ENCODE results near the gene DMRTC1B. TPM values are rescaled to one million over a fixed set of nuclear protein-coding genes. Genes with fewer than 3 reads are reported as not detected.
"Not testable (repeated sequence)": the region's sequence is repeated elsewhere in the genome, so short reads cannot be mapped to it uniquely, and the experiment has no call there.

DMRTC1B gene, protein sequence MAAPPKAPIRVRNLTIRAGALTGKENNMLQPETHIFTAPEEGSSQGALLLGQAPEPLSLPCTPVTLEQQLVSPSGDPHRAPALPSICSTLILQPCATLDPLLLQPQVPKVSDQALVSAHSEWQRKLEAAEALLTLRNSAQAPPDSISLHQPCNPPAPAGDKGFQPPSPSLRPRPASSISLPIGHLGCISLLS
- total RNA-seq, result 1 to 10 TPM in 1 of 6 donors, under 1 TPM in 4, not detected in 1; 0.24 to 1.4 (median 0.79) TPM

DNA sequence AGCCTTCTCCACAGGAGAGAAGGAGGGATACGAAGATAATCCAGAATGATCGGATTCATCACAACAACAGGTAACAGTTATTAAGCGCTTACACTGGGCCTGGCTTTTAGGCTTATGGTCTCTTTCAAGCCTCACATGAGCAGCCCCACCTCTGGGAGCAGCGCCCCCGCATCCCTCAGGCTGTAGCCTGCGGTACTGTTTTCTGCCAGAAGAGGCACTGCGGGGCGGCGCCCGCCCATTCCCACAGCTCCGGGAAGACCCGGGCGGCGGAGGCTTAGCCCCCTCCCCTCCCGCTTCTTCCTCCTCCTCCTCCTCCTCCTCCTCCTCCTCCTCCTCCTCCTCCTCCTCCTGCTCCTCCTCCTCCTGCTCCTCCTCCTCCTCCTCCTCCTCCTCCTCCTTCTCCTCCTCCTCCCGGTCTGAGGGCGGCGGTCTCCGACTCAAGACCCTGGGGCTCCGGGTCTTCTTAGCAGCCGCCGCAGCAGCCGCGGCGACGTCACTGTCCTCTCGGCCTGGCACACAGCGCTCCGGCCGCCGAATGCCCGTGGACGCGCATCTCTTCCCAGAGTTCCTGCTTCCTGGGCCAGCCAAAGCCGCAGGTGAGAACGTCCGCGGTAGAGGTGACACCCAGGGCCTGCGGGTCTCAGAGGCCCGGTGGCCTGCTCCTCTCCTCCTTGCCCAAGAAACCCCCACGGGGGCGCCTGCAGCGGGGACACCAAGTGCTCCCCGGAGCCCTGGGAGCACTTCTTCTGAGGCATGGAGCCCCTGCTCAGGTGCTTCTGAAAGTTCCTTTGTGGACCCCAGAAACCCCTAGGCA is at the start of gene DMRTC1B:
Gene DMRTC1B (plus strand): TSS at position 238 of the 814 bp plus-strand sequence. CDS start 68,246 bp downstream, outside the sequence.
- not testable (repeated sequence) for DNase-seq, H3K9me3 ChIP-seq
- WGBS, 2 donors, result no CpG with 5 or more reads among the region's 44 CpGs

DNA sequence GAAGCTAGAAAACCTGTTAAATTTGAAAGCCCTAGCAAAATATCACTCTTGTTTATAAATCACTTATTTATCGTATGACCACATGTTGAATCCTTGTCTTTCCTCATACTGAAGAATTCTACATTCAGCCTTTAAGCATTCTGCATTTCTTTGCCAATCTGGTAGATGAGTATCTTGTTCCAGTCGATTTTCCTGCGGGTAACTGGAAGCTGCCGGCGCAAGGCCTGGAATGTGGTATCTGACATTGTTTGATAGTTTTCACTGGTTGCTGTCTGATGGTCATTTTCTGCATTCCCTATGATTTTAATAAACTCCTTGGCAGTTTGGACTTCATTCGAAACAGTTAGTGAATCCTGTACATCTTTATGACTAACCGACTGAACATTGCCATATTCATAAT is 48.8 kb upstream of the DMRTC1B start:
- TF ChIP-seq POLR2A (IDR thresholded peaks at IDR 0.05), result no peak
- TF ChIP-seq, protein P1, sequence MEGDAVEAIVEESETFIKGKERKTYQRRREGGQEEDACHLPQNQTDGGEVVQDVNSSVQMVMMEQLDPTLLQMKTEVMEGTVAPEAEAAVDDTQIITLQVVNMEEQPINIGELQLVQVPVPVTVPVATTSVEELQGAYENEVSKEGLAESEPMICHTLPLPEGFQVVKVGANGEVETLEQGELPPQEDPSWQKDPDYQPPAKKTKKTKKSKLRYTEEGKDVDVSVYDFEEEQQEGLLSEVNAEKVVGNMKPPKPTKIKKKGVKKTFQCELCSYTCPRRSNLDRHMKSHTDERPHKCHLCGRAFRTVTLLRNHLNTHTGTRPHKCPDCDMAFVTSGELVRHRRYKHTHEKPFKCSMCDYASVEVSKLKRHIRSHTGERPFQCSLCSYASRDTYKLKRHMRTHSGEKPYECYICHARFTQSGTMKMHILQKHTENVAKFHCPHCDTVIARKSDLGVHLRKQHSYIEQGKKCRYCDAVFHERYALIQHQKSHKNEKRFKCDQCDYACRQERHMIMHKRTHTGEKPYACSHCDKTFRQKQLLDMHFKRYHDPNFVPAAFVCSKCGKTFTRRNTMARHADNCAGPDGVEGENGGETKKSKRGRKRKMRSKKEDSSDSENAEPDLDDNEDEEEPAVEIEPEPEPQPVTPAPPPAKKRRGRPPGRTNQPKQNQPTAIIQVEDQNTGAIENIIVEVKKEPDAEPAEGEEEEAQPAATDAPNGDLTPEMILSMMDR (IDR thresholded peaks at IDR 0.05), result no peak
- TF ChIP-seq POLR2AphosphoS5 (IDR thresholded peaks at IDR 0.05), result no peak
- TF ChIP-seq EP300 (IDR thresholded peaks at IDR 0.05), result no peak
- DNase-seq, result no peak
- no peak for ATAC-seq (ENCODE audit: low FRiP score in 2 of 2)
- Histone ChIP-seq H3K4me1 (no peaks in the 10 kb centered on the region), H3K27me3 (no peaks in the 10 kb centered on the region), H3K9me3 (no peaks in the 10 kb centered on the region), H3K27ac (no peak overlapping the region), H3K36me3 (no peaks in the 10 kb centered on the region), H3K4me3 (no peak overlapping the region)
- WGBS, 2 donors, result 85 to 93% methylated on average over 6 to 7 of the region's 7 CpGs

More for the DNA sequence above, at the start of gene DMRTC1B:
- H3K27me3 ChIP-seq, H3K4me3 ChIP-seq, H3K4me1 ChIP-seq, H3K36me3 ChIP-seq, H3K27ac ChIP-seq: not testable (repeated sequence)
- ATAC-seq (ENCODE audit: low FRiP score in 2 of 2), result peak; percentile 63 to 75

DNA sequence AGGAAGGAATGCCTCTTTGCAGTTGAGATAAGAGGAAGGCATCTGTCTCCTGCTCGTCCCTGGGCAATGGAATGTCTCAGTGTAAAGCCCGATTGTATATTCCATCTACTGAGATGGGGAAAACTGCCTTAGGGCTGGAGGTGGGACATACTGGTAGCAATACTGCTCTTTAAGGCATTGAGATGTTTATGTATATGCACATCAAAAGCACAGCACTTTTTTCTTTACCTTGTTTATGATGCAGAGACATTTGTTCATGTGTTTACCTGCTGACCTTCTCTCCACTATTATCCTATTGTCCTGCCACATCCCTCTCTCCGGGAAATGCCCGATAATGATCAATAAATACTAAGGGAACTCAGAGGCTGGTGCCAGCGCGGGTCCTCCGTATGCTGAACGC is 43.1 kb upstream of the DMRTC1B start:
- DNase-seq; H3K27ac ChIP-seq; ATAC-seq (ENCODE audit: low FRiP score in 2 of 2); H3K36me3 ChIP-seq; H3K9me3 ChIP-seq; H3K27me3 ChIP-seq; H3K4me1 ChIP-seq; H3K4me3 ChIP-seq: not testable (repeated sequence)
- WGBS, 2 donors, result 46 to 47% methylated on average over 6 to 8 of the region's 8 CpGs

DNA sequence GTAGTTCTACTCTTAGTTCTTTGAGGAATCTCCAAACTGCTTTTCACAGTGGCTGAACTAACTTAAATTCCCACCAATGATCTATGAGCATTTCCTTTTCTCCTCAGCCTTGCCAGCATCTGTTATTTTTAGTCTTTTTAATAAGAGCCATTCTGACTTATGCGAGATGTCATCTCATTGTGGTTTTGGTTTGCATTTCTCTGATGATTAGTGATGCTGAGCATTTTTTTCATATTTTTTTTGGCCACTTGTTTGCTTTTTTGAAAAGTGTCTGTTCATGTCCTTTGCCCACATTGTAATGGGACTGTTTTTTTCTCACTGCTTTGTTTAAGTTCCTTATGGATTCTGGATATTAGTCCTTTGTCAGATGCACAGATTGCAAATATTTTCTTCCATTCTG is 41.1 kb upstream of the DMRTC1B start:
- DNase-seq, result no peak
- H3K27ac ChIP-seq, result no peak overlapping the region
- no peaks in the 10 kb centered on the region for H3K9me3 ChIP-seq
- TF ChIP-seq EP300 (IDR thresholded peaks at IDR 0.05), result no peak
- TF ChIP-seq POLR2A (IDR thresholded peaks at IDR 0.05), result no peak
- no peak for TF ChIP-seq POLR2AphosphoS5 (IDR thresholded peaks at IDR 0.05)
- TF ChIP-seq, protein P1 (IDR thresholded peaks at IDR 0.05), result no peak
- 83 to 84% methylated on average over 1 of the region's 1 CpG for WGBS, 2 donors
- no peaks in the 10 kb centered on the region for H3K27me3 ChIP-seq
- no peaks in the 10 kb centered on the region for H3K4me1 ChIP-seq
- no peak overlapping the region for H3K4me3 ChIP-seq
- no peak for ATAC-seq (ENCODE audit: low FRiP score in 2 of 2)
- no peaks in the 10 kb centered on the region for H3K36me3 ChIP-seq

DNA sequence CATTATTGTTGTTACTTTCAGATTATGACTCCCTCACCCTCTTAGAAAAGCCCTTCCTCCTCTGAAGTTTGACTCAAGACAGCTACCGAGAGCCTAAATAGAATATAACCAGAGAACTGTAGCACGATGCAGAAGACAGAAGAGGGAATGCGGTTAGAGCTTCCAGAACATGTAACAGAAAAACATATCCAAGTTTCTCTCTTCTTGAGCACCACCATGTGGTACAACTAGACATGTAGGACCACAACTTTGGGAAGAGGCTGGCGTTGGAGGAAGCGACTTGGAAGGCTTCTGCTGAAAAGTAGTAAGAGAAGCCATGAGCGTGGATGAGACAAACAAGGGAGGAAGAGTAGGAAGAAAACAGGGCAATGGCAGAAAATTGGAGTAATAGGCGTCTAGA is 31.1 kb upstream of the DMRTC1B start:
- H3K4me1 ChIP-seq; DNase-seq; H3K36me3 ChIP-seq; ATAC-seq (ENCODE audit: low FRiP score in 2 of 2); H3K4me3 ChIP-seq; H3K9me3 ChIP-seq; H3K27me3 ChIP-seq; H3K27ac ChIP-seq: not testable (repeated sequence)
- no CpG with 5 or more reads among the region's 7 CpGs for WGBS, 2 donors

DNA sequence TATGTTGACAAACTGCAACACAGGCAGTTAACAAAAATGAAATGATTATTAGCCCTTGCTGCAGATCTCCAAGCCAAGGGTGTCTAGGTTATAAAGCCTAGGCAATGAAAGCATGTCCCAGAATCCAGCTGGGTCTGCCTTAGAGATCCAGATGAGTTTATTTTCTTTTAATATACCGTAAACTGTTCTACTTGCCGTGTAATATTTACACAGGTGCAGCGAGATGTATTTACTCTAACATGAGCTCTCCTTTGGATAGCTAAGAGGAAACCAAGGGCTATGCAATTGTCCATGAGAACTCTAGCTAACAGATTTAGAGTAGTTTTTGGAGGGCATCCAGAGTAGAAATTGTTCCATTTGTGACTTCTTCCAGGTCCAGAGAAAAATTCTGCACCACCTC is 28.1 kb upstream of the DMRTC1B start:
- no CpG with 5 or more reads among the region's 3 CpGs for WGBS, 2 donors
- not testable (repeated sequence) for H3K27me3 ChIP-seq; H3K27ac ChIP-seq; H3K4me3 ChIP-seq; H3K9me3 ChIP-seq; H3K36me3 ChIP-seq; DNase-seq; ATAC-seq (ENCODE audit: low FRiP score in 2 of 2); H3K4me1 ChIP-seq

DNA sequence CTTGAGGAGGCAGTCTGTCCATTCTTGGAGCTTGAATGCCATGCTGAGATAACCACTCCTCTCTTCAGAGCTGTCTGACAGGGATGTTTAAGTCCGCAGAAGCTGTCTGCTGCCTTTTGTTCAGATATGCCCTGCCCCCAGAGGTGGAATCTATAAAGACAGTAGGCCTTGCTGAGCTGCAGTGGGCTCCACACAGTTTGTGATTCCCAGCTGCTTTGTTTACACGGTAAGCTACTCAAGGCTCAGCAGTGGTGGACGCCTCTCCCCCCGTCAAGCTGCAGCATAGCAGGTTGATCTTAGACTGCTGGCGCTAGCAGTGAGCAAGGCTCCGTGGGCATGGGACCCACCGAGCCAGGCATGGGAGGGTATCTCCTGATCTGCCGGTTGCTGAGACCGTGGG is 16.2 kb upstream of the DMRTC1B start:
- ATAC-seq (ENCODE audit: low FRiP score in 2 of 2); H3K27me3 ChIP-seq; H3K27ac ChIP-seq; H3K36me3 ChIP-seq; DNase-seq; H3K4me3 ChIP-seq; H3K4me1 ChIP-seq; H3K9me3 ChIP-seq: not testable (repeated sequence)
- no CpG with 5 or more reads among the region's 9 CpGs for WGBS, 2 donors

DNA sequence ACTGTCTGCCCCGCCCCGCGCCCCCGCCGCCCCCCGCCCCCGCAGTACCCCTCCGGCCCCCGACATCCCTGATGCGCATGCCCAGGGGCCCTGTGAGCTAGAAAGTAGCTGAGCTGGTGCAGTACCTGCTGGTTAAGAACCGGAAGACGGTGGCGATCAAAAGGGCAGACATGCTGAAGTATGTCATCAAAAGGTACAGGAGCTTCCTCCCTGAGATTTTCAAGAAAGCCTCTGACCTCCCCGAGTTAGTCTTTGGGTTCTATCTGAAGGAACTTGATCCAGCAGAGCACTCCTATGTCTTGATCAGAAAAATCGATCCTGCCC is 739 bp downstream of the DMRTC1B start:
- ATAC-seq (ENCODE audit: low FRiP score in 2 of 2); H3K27me3 ChIP-seq: not testable (repeated sequence)
- WGBS, 2 donors, result no CpG with 5 or more reads among the region's 15 CpGs

DNA sequence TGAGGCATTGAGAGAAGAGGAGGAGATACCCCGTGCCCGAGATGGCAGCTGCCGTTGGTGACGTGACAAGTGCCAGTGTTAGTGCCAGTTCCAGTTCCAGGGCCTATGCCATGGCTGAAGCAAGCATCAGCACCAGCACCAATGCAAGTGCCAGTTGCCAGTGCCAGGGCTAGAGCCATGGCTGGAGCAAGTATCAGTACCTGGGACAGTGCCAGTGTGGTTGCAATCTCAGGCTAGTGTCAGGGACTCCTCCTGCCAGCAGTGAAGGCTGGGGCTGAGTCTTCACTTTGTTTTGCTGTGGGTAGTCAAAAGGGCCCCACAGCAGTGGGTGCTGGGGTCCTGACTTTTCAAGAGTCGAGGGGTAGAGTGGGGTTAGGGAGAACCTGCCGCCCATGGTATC is 1.5 kb downstream of the DMRTC1B start:
- not testable (repeated sequence) for H3K27ac ChIP-seq; H3K27me3 ChIP-seq; H3K9me3 ChIP-seq; DNase-seq; H3K36me3 ChIP-seq; ATAC-seq (ENCODE audit: low FRiP score in 2 of 2); H3K4me1 ChIP-seq; H3K4me3 ChIP-seq
- WGBS, 2 donors, result no CpG with 5 or more reads among the region's 6 CpGs

More for the DNA sequence above, 739 bp downstream of the DMRTC1B start:
- H3K9me3 ChIP-seq, H3K4me1 ChIP-seq, H3K36me3 ChIP-seq, H3K4me3 ChIP-seq, H3K27ac ChIP-seq, DNase-seq: not testable (repeated sequence)

DNA sequence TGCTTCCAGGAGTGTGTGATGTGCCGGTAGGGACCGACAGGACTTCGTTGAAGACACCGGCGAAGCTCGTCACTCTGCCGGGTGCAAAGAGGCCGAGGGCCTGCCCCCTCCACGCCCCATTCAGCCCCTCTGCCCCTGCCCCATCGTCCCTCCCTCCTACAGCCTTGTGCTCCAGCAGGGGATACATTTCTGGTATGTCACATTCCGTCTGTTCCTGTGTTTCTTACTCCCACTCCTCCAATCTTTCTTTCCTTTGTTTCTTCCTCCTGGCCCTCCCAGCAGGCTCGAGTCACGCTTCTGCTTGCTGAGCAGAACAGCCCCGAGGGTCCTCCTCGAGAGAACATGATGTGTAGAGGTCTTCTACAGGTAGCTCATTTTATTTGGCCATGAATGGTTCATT is 5.9 kb downstream of the DMRTC1B start, which contains the start of gene FAM236B:
Gene FAM236B (minus strand): TSS at position 101 of the 400 bp plus-strand sequence. CDS start 100 bp downstream, at position 1.
- ATAC-seq (ENCODE audit: low FRiP score in 2 of 2); DNase-seq; H3K27me3 ChIP-seq; H3K9me3 ChIP-seq; H3K4me3 ChIP-seq; H3K27ac ChIP-seq; H3K36me3 ChIP-seq; H3K4me1 ChIP-seq: not testable (repeated sequence)
- WGBS, 2 donors, result no CpG with 5 or more reads among the region's 15 CpGs
